ENCODE measurements around the gene EXO1.
"Not testable (repeated sequence)": the region's sequence is repeated elsewhere in the genome, so short reads cannot be mapped to it uniquely, and the experiment has no call there.

Gene EXO1

GRCh38 chr1:241823925-241824324, 24.1 kb upstream of the EXO1 start:
- DNase-seq (ENCODE audit: insufficient read length, low spot score) (no peak), FAIRE-seq (no peak)
- no peak for TF ChIP-seq POLR2A (IDR thresholded peaks at IDR 0.05; ENCODE audit: low read depth, low read length)

GRCh38 chr1:241825581-241825980, 22.4 kb upstream of the EXO1 start:
- no peak for FAIRE-seq
- no peak for TF ChIP-seq POLR2A (IDR thresholded peaks at IDR 0.05; ENCODE audit: low read depth, low read length)
- no peak for DNase-seq (ENCODE audit: insufficient read length, low spot score)

- FAIRE-seq; DNase-seq (ENCODE audit: insufficient read length, low spot score): not testable (repeated sequence)
Measured at GRCh38 chr1:241826613-241827012, 21.4 kb upstream of the EXO1 start.

- TF ChIP-seq POLR2A (IDR thresholded peaks at IDR 0.05; ENCODE audit: low read depth, low read length): no peak
- DNase-seq (ENCODE audit: insufficient read length, low spot score) (no peak), FAIRE-seq (no peak)
Measured at GRCh38 chr1:241827264-241827663, 20.7 kb upstream of the EXO1 start.

- no peak for FAIRE-seq
- no peak for DNase-seq (ENCODE audit: insufficient read length, low spot score)
Measured at GRCh38 chr1:241828463-241829021, 19.5 kb upstream of the EXO1 start.

GRCh38 chr1:241829468-241829867, 18.5 kb upstream of the EXO1 start:
- TF ChIP-seq POLR2A (IDR thresholded peaks at IDR 0.05; ENCODE audit: low read depth, low read length): no peak
- FAIRE-seq (no peak), DNase-seq (ENCODE audit: insufficient read length, low spot score) (no peak)

More at GRCh38 chr1:241828463-241829021, 19.5 kb upstream of the EXO1 start:
- TF ChIP-seq POLR2A (IDR thresholded peaks at IDR 0.05; ENCODE audit: low read depth, low read length): no peak

GRCh38 chr1:241834733-241835377, 13.1 kb upstream of the EXO1 start:
- FAIRE-seq (peak; percentile 84), DNase-seq (ENCODE audit: insufficient read length, low spot score) (no peak)
- no peak for TF ChIP-seq POLR2A (IDR thresholded peaks at IDR 0.05; ENCODE audit: low read depth, low read length)

GRCh38 chr1:241836941-241837340, 11.1 kb upstream of the EXO1 start:
- FAIRE-seq: no peak
- no peak for DNase-seq (ENCODE audit: insufficient read length, low spot score)
- TF ChIP-seq POLR2A (IDR thresholded peaks at IDR 0.05; ENCODE audit: low read depth, low read length): no peak

GRCh38 chr1:241837416-241837815, 10.6 kb upstream of the EXO1 start:
- no peak for TF ChIP-seq POLR2A (IDR thresholded peaks at IDR 0.05; ENCODE audit: low read depth, low read length)
- no peak for DNase-seq (ENCODE audit: insufficient read length, low spot score)
- no peak for FAIRE-seq

GRCh38 chr1:241837901-241838300, 10.1 kb upstream of the EXO1 start:
- no peak for TF ChIP-seq POLR2A (IDR thresholded peaks at IDR 0.05; ENCODE audit: low read depth, low read length)
- DNase-seq (ENCODE audit: insufficient read length, low spot score) (no peak), FAIRE-seq (no peak)

- FAIRE-seq (no peak), DNase-seq (ENCODE audit: insufficient read length, low spot score) (no peak)
- no peak for TF ChIP-seq POLR2A (IDR thresholded peaks at IDR 0.05; ENCODE audit: low read depth, low read length)
Measured at GRCh38 chr1:241838897-241839296, 9.1 kb upstream of the EXO1 start.

GRCh38 chr1:241839369-241839979, 8.5 kb upstream of the EXO1 start:
- no peak for DNase-seq (ENCODE audit: insufficient read length, low spot score)
- no peak for FAIRE-seq
- no peak for TF ChIP-seq POLR2A (IDR thresholded peaks at IDR 0.05; ENCODE audit: low read depth, low read length)

- no peak for TF ChIP-seq POLR2A (IDR thresholded peaks at IDR 0.05; ENCODE audit: low read depth, low read length)
- FAIRE-seq (no peak), DNase-seq (ENCODE audit: insufficient read length, low spot score) (no peak)
Measured at GRCh38 chr1:241840164-241840563, 7.8 kb upstream of the EXO1 start.

GRCh38 chr1:241841691-241842090, 6.3 kb upstream of the EXO1 start:
- no peak for TF ChIP-seq POLR2A (IDR thresholded peaks at IDR 0.05; ENCODE audit: low read depth, low read length)
- DNase-seq (ENCODE audit: insufficient read length, low spot score) (no peak), FAIRE-seq (no peak)

GRCh38 chr1:241842565-241842964, 5.4 kb upstream of the EXO1 start:
- DNase-seq (ENCODE audit: insufficient read length, low spot score): no peak
- FAIRE-seq: no peak
- TF ChIP-seq POLR2A (IDR thresholded peaks at IDR 0.05; ENCODE audit: low read depth, low read length): no peak
